ENCODE measurements around the gene PPP1R13B.

The PPP1R13B gene

DNA sequence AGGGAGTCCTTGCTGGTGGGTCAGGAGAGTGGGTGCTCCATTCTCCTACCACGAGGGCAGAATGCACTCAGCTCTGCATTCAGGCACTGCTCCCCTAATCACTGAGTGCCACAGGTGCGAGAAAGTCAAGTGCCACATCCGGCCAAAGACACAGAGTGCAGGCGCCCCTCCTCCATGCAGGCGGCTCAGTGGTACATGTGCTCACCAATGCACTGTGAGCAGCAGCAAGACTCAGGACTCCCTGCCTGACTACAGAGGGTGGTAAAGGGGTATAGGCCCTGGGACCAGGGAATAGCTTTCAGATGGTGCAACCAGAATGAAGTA is 98.9 kb downstream of the PPP1R13B start:
- no peak overlapping the region for H3K9ac ChIP-seq (ENCODE audit: low read depth, low read length)

DNA sequence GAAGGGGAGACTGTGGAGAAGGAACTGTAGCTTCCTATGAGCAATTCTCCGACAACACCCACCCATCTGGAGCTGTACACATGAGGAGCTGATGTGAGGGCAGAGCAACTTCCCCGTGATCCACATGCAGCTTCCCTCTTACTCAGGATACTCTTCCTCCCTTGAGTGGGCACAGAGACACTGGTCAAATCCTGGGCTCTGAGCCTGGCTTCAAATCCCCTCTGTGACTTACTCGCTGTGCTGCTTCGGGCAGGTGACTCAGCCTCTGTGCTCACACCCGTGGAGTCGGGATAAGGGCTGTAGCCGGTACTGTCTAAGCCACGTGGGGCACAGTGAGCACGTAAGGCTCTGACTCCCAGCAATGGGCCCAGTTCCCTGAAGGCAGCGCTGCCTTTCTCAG is 100.7 kb downstream of the PPP1R13B start:
- H3K9ac ChIP-seq (ENCODE audit: low read depth, low read length): no peak overlapping the region
- no peaks in the 10 kb centered on the region for H3K36me3 ChIP-seq (ENCODE audit: insufficient read depth, low read length)
- H3K9me3 ChIP-seq (ENCODE audit: control insufficient read depth, insufficient read depth, low read length): no peaks in the 10 kb centered on the region
- peaks cover 4% of the 10 kb centered on the region for H3K4me1 ChIP-seq (ENCODE audit: insufficient read depth, low read length)

More for the DNA sequence above, 98.9 kb downstream of the PPP1R13B start:
- Histone ChIP-seq H3K9me3 (ENCODE audit: control insufficient read depth, insufficient read depth, low read length) (no peaks in the 10 kb centered on the region), H3K36me3 (ENCODE audit: insufficient read depth, low read length) (no peaks in the 10 kb centered on the region), H3K4me1 (ENCODE audit: insufficient read depth, low read length) (no peaks in the 10 kb centered on the region)

DNA sequence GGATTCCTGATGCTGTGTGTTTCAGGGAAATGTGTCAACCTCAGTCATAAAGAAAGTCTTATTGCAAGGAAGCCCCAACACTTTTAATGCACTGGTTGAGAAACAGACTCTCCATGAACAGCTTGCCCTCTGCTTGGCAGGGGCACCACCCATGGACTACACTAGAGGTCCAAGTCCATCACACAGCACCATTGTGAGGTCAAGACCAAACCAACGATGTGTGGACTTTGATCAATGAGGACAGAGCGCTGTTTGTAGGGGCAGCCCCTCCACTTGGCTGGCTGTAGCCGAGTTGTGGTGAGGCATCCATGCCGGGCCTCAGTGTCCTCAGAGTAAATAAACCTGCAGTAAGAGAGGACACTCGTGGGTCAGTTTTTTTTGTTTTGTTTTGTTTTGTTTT is 102.0 kb downstream of the PPP1R13B start:
- Histone ChIP-seq H3K36me3 (ENCODE audit: insufficient read depth, low read length) (no peaks in the 10 kb centered on the region), H3K4me1 (ENCODE audit: insufficient read depth, low read length) (peaks cover 9% of the 10 kb centered on the region), H3K9ac (ENCODE audit: low read depth, low read length) (no peak overlapping the region), H3K9me3 (ENCODE audit: control insufficient read depth, insufficient read depth, low read length) (no peaks in the 10 kb centered on the region)

DNA sequence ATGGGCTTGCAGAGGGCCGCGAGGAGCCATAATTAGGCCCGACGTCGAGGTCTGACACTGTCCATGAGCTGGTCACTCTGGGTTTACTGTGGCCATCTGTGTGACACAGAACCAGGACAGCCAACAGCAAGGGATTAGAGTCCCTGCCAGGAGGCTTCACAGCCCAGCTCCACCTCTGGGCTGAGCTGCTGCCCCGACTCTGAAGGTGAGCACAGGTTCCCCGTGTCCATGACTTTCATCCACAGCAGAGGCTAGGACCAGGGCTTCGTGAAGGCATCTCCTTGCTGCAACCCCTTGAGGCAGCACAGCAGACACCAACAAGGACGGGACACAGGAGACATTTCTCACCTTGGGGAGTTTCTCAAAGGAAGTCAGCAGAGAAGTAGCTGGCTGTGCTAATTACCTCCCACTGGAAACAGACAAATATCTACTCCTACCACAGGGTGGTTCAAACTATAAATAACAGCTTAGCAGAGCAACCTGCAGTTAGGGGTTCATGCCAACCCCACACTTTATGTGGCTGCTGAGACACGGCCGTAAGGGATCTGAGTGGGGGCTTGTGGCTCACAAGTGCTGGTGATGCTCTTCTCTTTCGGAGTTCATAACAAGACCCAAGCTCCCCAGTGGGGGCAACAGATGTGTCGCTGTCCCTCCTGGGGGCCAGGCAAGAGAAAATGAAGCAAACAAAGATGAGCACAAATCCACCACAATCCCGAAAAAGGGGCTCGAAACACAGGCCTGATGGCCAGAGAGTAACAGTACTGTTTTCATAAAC is 102.6 kb downstream of the PPP1R13B start:
- Histone ChIP-seq H3K9ac (ENCODE audit: low read depth, low read length) (no peak overlapping the region), H3K4me1 (ENCODE audit: insufficient read depth, low read length) (peaks cover 9% of the 10 kb centered on the region), H3K9me3 (ENCODE audit: control insufficient read depth, insufficient read depth, low read length) (no peaks in the 10 kb centered on the region), H3K36me3 (ENCODE audit: insufficient read depth, low read length) (no peaks in the 10 kb centered on the region)

DNA sequence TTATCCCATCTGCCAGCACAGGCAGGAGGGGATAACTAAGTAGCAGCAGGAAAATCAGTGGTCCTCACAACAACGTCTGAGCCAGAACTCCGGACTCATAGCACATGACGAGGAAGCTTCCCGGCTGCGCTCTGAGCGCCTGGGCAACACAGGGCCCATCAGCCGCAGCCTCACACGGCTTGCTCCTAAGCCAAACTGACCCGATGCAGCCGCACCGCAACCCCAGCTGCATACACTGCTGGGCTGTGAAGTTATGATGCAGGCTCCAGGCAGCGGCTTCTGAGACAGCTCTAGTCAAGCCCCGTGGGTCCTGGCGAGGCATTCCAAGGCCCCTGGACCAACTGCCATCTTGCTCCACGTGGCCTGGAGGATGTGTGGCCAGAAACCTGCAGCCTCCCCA is 103.7 kb downstream of the PPP1R13B start:
- Histone ChIP-seq H3K9ac (ENCODE audit: low read depth, low read length) (no peak overlapping the region), H3K9me3 (ENCODE audit: control insufficient read depth, insufficient read depth, low read length) (no peaks in the 10 kb centered on the region), H3K36me3 (ENCODE audit: insufficient read depth, low read length) (no peaks in the 10 kb centered on the region), H3K4me1 (ENCODE audit: insufficient read depth, low read length) (peaks cover 13% of the 10 kb centered on the region)

DNA sequence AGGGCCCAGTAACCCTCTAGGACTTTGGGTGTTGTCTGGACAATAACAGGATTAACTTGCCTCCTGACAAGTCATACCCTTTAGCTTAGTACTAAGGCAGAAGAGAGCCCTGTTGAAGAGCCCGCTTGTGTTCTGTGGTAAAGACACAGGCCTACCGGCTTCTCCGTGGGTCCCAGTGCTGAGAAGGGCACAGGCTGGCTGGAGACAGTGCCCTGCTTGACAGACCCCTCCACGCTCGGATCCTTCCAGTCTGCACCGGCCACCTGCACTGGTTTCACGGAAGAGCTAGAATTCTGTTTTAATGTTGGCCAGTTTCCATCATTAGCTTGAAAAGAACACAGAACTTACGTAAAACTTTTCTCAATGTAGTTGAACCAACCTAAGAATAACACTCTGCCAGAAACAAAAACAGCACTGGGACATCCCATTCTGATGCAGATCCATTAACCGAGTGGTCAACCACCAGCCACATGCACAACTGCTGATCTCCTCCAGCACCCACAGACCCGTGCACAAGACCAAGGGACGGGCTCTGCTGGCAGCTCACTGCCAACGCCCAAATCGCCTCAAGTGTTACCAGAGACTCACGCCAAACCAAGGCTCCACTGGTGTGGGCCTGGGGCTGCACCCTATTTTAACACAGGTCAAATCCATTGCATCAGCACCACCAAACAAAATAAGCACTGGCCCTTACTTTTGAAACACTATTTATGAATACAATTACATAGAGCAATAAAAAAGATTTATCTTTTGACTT is 104.7 kb downstream of the PPP1R13B start:
- no peak overlapping the region for H3K9ac ChIP-seq (ENCODE audit: low read depth, low read length)
- no peaks in the 10 kb centered on the region for H3K9me3 ChIP-seq (ENCODE audit: control insufficient read depth, insufficient read depth, low read length)
- peaks cover 13% of the 10 kb centered on the region for H3K4me1 ChIP-seq (ENCODE audit: insufficient read depth, low read length)
- no peaks in the 10 kb centered on the region for H3K36me3 ChIP-seq (ENCODE audit: insufficient read depth, low read length)

DNA sequence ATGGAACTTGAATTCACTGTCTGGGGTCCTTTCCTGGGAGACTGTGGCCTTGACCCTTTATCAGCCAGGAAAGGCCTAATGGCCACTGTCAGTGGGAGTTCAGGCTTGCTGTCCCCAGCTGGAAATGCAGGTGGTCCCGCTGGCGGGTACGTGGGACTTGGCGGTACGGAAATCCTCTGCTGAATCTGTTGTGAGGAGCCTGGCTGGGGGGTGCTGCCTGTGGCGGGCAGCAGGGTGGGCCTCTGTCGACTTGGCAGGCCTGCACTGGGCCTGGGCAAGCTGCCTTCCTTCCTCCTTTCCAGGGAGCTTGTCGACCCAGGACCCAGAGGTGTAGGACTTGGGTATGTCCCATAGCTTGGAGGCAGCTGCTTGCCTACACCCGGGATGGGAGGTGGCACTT is 105.5 kb downstream of the PPP1R13B start:
- H3K36me3 ChIP-seq (ENCODE audit: insufficient read depth, low read length): no peaks in the 10 kb centered on the region

DNA sequence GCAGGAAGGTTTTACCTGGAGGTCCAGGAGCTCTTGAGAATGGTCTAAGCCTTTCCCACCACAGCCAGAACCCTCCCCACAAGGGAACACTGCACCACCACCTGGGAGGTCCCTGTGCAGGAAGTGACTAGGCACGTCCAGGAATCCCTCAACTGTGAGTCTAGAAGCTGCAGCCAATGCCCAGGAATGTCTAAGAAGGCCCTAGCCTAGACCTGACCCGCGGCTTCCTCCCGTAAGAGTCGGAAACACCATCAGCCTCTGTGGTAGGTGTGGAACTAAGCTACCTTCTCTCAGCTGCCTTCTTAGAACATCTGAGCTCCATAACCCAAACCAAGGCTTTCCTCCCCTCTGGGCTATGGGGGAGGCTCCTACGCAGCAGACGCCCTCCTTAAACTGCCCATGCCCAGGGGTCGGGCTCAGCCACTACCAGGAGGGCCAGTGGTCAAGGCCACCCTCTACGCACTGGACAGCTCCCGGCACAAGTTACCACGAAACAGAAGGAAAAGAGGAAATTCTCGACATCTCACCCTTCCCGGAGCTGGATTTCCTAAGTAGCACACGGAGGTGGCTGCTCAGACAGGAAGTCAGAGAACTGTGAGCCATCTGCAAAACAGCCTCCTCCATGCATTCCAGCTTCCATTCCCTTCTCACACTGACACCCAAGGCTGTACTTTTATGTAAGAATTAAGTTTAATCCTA is 106.2 kb downstream of the PPP1R13B start:
- H3K9me3 ChIP-seq (ENCODE audit: control insufficient read depth, insufficient read depth, low read length): no peaks in the 10 kb centered on the region

More for the DNA sequence above, 105.5 kb downstream of the PPP1R13B start:
- no peaks in the 10 kb centered on the region for H3K9me3 ChIP-seq (ENCODE audit: control insufficient read depth, insufficient read depth, low read length)
- peaks cover 13% of the 10 kb centered on the region for H3K4me1 ChIP-seq (ENCODE audit: insufficient read depth, low read length)
- H3K9ac ChIP-seq (ENCODE audit: low read depth, low read length): no peak overlapping the region

DNA sequence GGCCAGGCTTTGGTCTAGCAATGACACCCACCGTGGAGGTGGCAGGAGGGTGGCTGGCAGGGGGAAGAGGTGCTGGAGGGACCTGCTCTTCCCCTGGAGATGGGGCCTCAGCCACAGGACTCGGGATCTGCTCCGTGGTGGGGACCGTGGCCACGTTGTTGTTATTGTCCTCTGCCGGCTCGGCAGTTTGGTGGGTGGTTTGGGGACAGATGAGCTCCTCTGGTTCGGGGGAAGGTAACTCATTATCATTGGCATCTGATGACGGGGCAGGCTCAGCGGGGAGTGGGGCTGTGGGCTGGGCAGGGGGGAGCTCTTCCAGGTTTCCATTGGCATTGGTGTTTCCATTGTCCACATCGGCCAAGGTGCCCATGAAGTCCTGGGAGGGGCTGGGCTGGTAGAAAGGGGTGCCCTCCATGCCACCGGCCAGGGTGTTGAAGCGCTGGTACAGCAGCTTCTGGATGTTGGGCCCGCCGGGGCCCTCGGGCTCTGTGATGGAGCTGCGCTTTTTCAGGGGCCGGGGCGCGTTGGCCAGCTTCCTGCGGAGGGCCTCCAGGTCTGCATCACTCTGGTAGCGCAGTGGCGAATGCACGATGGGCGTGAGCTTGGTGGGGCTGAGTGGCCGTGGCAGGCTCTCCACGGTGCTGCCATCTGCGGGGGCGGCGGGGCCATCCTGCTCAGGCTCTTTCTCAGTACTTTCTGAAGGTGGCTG is 107.4 kb downstream of the PPP1R13B start:
- no peaks in the 10 kb centered on the region for H3K9me3 ChIP-seq (ENCODE audit: control insufficient read depth, insufficient read depth, low read length)
- H3K36me3 ChIP-seq (ENCODE audit: insufficient read depth, low read length): no peaks in the 10 kb centered on the region
- H3K4me1 ChIP-seq (ENCODE audit: insufficient read depth, low read length): peaks cover 13% of the 10 kb centered on the region
- no peak overlapping the region for H3K9ac ChIP-seq (ENCODE audit: low read depth, low read length)

More for the DNA sequence above, 106.2 kb downstream of the PPP1R13B start:
- H3K4me1 ChIP-seq (ENCODE audit: insufficient read depth, low read length): peaks cover 13% of the 10 kb centered on the region
- no peak overlapping the region for H3K9ac ChIP-seq (ENCODE audit: low read depth, low read length)
- H3K36me3 ChIP-seq (ENCODE audit: insufficient read depth, low read length): no peaks in the 10 kb centered on the region

DNA sequence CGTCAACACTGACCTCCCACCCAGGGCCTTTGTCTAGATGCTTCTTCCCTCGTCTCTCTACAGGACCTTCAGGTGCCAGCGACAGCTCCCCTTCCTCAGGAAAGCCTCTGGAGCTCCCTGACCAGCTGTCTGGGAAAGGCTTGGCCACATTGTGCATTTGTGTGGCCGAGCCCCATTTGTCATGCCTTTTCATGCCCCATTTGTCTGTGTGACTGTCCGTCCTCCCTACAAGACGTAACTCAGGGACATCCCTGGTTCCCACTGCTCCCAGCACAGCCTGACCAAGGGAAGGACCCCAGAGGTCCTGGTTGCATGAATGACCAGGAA is 107.9 kb downstream of the PPP1R13B start:
- H3K4me1 ChIP-seq (ENCODE audit: insufficient read depth, low read length): peaks cover 13% of the 10 kb centered on the region
- H3K9me3 ChIP-seq (ENCODE audit: control insufficient read depth, insufficient read depth, low read length): no peaks in the 10 kb centered on the region
- no peak overlapping the region for H3K9ac ChIP-seq (ENCODE audit: low read depth, low read length)
- H3K36me3 ChIP-seq (ENCODE audit: insufficient read depth, low read length): no peaks in the 10 kb centered on the region

DNA sequence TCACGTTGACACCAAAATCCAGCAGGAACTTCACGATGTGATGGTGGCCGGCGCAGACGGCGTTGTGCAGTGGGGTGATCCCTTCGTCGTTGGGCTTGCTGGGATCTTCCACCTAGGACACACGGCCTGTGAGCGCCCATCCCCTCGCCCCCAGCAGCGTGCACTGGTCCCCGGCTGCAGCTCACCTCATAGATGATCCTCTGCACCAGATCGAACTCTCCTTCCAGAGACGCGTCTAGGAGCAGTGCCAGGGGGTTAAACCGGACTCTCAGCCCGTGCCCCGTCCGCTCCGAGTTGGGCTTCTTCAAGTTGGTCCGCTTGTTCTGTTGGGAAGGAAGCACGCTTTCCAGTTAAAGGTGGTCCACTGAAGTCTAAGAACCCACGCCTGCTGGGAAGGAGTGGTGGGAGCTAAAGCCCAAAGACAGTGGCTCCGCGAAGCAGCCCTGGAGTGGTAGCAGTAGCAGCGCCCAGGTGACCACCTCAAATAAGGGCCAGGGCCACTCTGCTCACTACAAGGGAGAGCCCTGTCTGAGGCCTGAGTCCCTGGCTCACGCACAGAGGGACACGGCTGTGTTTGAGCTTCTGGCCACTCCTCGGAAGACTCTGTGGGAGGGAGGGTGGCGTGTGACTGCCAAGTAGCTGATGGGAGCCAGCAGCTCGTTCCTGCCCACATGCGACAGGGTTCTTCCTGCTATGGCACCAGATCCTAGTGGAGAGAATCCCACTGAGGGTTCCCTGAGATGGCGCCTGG is 108.5 kb downstream of the PPP1R13B start:
- Histone ChIP-seq H3K36me3 (ENCODE audit: insufficient read depth, low read length) (no peaks in the 10 kb centered on the region; the same call in 1 of the 2 replicates), H3K4me1 (ENCODE audit: insufficient read depth, low read length) (peaks cover 13% of the 10 kb centered on the region), H3K9me3 (ENCODE audit: control insufficient read depth, insufficient read depth, low read length) (no peaks in the 10 kb centered on the region), H3K9ac (ENCODE audit: low read depth, low read length) (no peak overlapping the region)

DNA sequence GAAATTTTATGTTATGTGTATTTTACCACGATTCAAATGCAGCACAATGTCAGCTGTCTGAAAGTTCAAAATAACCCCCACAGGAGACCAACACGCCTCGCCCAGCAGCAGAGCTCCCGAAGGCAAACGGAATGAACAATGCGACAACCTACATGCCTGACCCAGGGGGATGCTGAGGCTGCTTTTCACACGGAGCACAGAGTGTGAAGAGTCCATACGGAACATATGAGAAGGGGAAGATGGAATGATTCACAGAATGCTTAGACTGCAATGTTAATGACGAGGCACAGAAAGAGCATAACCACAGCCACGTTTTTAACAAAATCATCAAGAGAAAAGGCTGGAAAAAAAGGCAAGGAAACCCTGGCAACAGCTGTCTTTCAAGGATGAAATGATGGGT is 109.2 kb downstream of the PPP1R13B start:
- Histone ChIP-seq H3K36me3 (ENCODE audit: insufficient read depth, low read length) (no peaks in the 10 kb centered on the region; the same call in 1 of the 2 replicates), H3K9me3 (ENCODE audit: control insufficient read depth, insufficient read depth, low read length) (no peaks in the 10 kb centered on the region), H3K9ac (ENCODE audit: low read depth, low read length) (no peak overlapping the region), H3K4me1 (ENCODE audit: insufficient read depth, low read length) (peaks cover 13% of the 10 kb centered on the region)

DNA sequence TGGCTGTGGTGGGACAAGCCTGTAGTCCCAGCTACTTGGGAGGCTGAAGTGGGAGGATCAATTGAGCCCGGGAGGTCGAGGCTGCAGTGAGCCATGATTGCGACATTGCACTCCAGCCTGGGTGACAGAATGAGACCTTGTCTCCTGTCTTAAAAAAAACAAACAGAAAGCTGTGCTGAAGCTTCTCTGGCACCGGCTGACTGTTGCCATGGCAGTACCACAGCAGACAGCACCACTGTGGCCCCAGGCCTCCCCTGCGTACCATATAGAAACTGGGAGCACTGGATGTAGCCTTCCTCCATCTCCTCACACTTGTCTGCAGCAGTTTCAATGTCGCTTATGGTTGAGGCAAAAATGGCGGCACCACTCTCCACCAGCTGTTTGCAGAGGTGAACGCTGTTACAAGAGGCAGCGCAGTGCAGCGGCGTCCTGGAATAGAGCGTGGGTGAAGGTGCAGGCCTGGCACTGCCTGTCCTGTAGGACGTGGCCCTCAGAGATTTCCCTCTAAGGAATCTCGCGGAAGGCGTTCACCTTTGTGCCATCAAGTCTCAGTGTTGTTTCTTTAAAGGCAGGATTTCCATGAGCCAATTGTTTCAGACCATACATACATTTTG is 109.8 kb downstream of the PPP1R13B start:
- H3K4me1 ChIP-seq (ENCODE audit: insufficient read depth, low read length): peaks cover 11% of the 10 kb centered on the region
- H3K9ac ChIP-seq (ENCODE audit: low read depth, low read length): no peak overlapping the region
- H3K9me3 ChIP-seq (ENCODE audit: control insufficient read depth, insufficient read depth, low read length): no peaks in the 10 kb centered on the region
- H3K36me3 ChIP-seq (ENCODE audit: insufficient read depth, low read length): no peaks in the 10 kb centered on the region; the same call in 1 of the 2 replicates
